UCSD-AML1 (cell line): ENCODE results near the gene GYPC.

Experiments used
- DNase-seq: peaks from one replicate; lab custom pipeline; 2025; ENCODE audit not compliant: unreplicated experiment; lab: John Stamatoyannopoulos, UW

The GYPC gene

GRCh38 chr2:126723281-126723815, 67.4 kb downstream of the GYPC start:
- DNase-seq: no peak

- no peak for DNase-seq
Observed at GRCh38 chr2:126725580-126725979, 69.6 kb downstream of the GYPC start.

- no peak for DNase-seq
Observed at GRCh38 chr2:126729896-126730295, 73.9 kb downstream of the GYPC start.

- no peak for DNase-seq
Observed at GRCh38 chr2:126730655-126731054, 74.7 kb downstream of the GYPC start.

GRCh38 chr2:126731353-126731752, 75.4 kb downstream of the GYPC start:
- DNase-seq: no peak

GRCh38 chr2:126732682-126733245, 76.8 kb downstream of the GYPC start:
- DNase-seq: no peak

GRCh38 chr2:126733795-126734194, 77.8 kb downstream of the GYPC start:
- no peak for DNase-seq

- no peak for DNase-seq
Observed at GRCh38 chr2:126736133-126736874, 80.3 kb downstream of the GYPC start.

GRCh38 chr2:126739141-126739540, 83.2 kb downstream of the GYPC start:
- DNase-seq: no peak

GRCh38 chr2:126744640-126745039, 88.7 kb downstream of the GYPC start:
- no peak for DNase-seq
